NCI-H510A (cell line): ENCODE data around the gene PLK3.
"Not testable (repeated sequence)": the region's sequence is repeated elsewhere in the genome, so short reads cannot be mapped to it uniquely, and the experiment has no call there.

Experiments
- DNase-seq: peaks from one replicate; lab custom pipeline; 2025; lab: John Stamatoyannopoulos, UW

The PLK3 gene

DNA sequence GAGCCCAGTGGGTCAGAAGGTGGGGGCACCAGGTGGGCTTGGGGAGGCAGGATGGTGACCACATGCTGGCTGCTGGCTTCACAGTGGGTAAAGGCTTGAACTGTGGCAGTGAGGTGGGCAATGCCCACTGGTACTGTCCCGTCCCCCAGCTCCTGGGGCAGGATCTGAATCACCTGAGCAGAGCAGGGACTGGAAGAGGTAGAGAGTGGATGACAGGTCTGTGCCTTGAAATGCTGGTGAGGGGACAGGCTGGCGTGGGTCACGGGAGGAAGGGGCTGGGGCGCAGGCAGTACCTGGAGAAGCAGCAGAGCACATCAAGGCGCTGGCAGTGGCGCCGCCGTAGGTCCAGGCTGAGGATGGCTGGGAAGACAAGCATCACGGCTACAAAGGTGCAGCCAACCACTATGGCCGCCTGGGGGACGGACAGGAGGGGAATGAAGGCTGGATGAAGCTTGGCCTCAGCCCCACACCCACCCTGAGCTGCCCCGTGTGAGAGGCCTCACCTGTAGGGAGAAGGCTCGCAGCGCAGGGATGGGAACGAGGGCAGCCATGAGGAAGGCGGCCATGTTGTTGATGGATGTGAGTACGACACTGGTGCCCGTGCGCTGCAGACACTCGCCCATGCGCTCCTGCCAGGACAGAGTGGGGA is 27.9 kb downstream of the PLK3 start:
- no peak for DNase-seq

DNA sequence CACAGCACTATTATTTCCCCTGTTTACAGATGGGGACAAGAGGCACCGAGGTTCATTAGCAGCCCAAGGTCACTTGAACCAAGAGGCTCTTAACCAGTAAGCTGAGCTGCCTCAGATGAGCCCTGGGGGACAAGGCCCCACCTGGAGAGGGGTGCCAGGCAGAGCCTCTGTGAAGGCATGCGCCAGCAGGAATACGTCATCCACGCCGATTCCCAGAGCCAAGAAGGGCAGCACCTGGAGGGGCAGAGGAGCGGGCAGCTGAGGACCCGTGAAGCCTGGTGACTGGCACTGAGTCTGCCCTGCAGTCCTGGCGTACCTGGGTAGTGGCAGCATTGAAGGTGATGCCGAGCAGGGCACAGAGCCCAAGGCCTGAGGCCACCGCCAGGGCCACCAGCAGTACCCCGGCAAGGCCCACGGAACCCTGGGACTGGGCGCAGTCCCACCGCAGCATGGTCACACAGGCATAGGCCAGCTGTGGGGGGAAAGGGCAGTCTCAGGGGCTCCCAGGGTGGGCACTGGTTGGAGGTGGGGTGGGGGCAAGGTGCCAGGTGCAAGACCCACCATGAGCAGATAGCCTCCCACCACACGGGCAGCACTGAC is 28.8 kb downstream of the PLK3 start:
- no peak for DNase-seq

DNA sequence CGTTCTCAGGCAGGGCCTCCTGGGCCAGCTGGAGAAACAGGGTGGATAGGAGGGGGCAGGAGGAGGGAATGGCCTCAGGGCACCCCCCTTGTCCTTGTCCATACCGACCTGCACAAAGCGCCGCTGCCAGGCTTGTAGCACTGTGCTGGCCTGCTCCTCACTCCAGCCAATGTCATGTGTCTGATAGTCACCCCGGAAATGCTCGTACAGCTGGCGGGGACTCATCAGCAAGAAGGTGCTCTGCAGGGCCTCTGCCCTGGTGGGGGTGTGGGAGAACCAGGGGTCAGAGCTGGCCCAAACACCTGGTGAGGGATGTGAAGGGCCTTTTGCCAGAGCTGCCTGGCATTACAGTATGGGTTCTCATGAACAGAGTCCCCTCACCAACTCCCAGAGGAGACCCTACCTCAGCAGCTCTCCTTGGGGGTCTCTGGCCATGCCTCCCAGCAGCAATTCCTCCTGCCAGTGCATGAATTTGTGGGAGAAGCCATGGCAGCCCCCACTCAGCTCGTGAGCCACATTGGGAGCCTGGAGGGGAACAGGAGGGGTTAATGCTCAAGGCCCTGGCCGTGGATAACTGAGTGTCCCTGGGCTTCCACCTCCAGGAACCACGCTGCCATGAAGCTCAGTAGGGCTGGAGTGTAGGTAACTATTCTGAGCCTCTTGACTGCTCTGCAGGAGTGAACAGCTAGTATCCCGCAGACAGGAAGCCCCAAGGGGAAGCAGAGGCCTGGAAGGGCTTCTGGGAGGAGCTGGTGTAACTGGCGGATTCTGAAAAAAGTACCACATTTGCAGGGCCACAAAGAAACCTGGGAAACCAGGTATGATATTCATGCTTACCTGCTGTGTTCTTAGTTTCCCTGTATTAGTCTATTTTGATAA is 29.6 kb downstream of the PLK3 start:
- no peak for DNase-seq

DNA sequence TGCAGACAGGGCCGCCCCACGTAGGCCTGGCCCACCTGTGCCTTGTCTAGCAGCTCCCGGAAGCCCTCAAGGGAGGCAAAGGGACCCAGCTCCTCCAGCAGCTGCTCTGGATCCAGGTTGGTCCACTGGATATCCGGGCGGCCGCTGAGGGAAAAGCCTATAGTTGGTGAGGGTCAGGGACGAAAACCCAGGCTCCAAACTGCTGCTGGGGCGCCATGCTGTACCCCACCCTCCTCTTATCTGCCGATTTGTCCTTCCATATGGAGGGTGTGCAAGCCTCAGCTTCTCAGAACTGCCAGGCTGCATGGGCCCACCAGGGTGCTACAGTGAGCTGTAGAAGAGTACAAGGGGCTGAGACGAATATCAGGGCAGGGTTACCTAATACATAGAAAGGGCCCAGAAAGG is 30.7 kb downstream of the PLK3 start:
- DNase-seq, result no peak

DNA sequence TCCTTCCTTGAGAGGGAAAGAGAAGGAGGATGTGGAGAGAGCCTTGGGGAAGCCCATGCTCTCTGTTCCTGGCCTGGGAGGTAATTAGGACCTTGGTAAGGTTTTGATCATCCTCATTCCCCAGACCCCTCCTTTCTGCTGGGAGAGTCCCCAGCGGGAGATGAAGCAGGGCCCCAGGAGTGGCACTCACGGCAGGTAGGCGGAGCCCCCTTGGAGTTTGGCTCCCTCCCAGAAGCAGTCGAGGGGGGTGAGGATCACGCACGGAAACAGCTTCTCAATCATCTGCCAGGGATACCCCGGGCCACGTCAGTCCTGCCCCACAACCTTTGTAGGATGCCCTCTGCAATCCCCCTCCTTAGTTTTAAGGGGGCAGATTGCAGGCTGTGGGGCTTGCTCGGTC is 31.3 kb downstream of the PLK3 start:
- DNase-seq, result no peak

DNA sequence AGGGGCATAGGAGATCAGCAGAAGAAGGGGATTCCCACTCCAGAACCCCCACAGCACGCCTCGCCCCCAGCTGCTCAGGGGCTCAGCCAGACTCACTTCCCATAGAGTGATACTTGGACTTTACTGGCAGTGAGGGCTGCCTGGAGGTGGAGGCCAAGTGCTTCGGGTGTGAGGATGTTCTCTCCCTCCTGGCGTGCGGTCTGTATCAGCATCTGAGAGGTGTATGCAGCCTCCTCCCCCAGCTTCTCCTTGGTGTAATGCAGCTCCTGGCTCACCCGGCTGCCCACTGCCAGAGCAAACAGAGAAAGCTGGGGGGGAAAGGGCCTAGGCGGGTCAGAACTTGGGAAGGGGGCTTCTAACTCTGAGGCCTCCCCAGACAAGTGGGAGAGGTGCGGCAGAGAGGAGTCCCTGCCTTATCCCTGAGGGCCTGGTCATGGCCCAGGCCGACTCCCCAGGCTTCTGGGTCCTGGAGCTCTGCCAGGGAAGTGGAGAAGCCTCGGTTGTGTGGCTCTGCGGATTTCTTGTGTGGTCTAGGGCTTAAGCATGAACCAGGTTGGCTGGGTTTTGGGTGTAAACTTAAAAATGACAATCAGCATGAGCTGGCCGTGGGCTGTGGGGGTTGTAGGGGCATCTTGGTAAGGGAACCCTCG is 32.0 kb downstream of the PLK3 start:
- DNase-seq, result no peak

DNA sequence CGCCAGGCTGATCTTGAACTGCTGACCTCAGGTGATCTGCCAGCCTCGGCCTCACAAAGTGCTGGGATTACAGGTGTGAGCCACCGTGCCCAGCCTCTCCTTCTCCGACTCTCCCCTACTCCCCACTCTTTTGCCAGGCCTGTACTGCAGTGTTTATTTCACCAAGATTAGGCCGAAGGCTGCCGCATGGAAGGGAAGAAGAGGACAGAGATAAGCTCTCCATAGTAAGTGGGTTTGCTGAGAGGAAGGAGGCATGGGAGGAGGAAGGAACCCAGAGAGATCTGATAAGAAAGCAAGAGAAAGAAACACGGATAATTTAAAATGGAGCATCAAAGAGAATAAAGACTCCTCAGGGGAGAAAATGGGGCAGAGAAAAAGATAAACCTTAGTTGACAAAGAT is 34.2 kb downstream of the PLK3 start:
- no peak for DNase-seq

DNA sequence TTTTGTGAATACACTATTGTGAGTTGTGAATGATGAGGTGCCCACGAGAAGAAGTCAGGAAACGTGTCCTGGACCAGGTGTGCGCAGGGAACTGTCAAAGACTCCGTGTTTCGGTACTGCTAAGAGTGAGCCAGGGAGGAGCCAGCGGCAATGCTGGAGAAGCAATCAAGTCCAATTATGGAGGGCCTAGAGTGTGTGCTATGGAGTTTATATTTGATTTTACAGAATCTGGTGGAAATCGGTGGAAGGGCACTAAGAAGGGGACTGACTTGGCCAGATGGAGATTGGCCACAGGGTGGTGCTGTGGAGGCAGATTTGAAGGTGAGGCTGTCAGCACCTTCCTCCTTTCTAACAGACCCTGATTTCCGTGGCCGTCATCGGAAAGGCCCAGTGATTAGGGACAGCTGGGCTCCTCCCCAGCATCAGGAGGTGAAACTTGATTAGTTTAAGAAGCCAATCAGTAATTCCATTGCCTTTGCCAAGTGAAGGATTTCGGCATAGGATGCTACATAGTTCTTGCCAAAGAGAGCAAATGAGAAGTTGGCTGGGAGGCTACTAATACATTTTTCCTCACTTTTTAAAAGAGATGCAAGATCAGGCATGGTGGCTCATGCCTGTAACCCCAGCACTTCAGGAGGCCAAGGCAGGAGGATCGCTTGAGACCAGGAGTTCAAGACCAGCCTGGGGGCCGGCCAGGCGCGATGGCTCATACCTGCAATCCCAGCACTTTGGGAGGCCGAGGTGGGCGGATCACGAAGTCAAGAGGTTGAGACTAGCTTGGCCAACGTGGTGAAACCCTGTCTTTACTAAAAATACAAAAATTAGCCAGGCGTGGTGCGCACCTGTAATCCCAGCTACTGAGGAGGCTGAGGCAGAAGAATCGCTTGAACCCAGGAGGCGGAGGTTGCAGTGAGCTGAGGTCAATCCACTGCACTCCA is 35.8 kb downstream of the PLK3 start:
- peak; percentile 42 for DNase-seq

DNA sequence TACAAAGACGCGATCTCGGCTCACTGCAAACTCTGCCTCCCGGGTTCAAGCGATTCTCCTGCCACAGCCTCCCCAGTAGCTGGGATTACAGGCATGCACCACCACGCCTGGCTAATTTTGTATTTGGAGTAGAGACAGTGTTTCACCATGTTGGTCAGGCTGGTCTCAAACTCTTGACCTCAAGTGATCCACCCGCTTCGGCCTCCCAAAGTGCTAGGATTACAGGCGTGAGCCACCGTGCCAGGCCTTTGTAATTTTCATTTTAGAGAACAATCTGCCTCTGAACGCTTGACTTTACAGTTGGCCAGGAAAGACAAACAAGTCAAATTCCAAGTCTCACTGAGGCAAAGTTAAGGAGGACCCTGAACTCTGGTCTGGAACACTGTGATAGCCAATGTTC is 38.1 kb downstream of the PLK3 start:
- DNase-seq, result not testable (repeated sequence)

DNA sequence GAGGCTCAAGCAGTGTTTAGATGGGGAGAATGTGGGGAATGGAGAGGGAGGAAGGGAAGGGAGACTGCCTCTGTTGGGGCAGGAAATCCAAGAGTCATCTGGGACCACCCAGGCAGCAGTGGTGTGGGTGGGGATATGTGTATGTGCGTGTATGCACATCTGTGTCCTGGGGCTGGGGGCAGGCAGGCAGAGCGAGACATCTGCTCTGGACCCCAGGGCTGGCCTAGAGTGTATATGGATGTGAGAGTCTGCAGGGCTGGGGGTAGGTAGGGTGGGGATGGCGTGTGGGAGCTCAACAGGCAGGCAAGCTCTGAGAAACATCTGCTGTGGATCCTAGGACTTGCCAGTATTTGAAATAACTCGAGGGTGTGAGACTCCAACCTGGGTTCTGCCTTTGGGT is 39.4 kb downstream of the PLK3 start:
- DNase-seq, result no peak

DNA sequence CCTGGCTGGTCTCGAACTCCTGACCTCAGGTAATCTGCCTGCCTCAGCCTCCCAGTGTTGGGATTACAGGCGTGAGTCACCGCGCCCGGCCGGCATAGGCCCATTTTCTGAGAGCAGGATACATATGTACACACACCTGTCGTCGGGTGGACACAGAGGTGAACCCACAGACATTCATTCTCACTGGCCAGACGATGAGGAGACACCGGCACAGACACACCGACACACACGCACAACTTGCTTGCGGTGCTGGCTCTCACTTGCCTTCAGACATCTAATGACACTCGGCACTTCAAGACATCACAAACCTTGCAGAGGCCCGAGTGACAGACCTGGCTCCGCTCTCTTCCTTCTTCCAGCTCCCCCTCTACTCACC is 42.3 kb downstream of the PLK3 start:
- no peak for DNase-seq

DNA sequence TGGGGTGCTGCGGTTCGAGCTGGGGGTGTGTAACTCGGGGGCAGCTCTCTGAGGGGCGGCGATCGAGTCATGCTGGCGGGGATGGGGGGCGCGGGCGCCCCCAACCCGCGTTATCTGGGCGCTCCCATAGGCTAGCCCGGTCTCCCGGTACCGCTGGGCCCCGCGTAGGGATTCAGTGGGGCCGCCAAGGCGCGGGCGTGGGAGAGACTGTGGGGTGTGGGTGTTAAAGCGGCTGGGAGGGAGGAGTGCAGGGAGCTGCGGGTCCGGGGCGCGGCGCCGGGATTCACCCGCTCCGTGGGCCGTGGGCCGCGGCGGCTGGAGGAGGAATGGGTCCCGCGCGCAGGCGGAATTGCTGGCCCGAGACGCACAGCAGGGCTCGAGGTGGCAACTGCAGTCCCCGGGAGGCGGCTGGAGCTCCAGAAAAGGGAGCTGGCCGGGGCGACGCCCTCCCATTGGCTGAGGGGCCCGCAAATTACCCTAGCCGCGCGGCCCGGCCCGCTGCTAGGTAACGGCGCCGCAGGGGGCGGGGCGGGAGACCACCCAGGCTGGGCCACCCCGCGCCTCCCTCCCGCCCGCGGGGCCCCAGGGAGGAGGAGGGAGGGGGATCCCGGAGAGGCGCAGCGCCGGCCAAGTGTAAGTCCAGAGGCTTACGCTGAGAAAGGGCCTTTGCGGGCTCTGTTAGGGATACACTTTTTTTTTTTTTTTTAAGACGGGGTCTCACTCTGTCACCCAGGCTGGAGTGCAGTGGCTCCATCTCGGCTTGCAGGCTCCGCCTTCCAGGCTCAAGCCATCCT is 42.9 kb downstream of the PLK3 start, which contains the start of gene PTCH2:
Gene PTCH2, minus strand, starts transcription at position 392 of the 794 bp plus-strand sequence. Its CDS starts 321 bp downstream, at position 71.
- DNase-seq, result peak; percentile 60

DNA sequence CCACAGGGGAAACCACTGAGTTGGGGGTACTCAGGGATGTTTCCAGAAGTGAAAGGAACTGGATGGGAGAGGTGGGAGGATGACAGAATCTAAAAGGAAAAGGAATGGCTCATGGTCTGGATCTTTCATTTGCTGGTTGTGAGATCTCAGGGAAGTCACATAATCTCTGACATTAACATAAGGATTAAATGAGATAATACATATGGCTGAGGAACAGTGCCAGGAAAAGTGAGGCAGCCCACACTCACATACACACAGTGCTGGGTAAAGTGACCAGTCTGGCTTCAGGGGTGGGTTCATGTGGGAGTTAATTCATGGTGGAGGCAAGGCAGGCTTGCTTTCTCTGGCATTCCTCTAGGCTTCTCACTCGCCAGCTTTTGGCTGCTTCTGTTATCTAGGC is 46.8 kb downstream of the PLK3 start:
- no peak for DNase-seq

DNA sequence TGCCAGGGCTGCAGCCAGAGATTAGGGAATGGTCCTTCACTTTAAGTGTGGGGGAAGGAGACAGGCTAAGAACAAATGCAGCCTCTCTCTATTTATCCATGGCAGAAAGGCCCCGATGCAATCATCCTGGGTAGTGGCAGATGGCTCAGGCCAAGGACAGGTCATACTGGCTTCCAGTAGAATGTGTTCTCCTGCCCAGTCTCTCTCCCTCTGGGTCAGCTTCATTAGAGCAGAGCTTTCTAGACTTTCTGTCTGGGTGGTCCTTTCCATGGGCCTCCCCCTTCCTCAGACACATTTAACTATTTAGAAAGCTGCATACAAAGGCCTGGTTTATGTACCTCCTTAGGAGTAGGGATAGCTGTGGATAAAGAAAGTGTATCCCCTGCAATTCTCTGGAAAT is 47.7 kb downstream of the PLK3 start:
- DNase-seq, result no peak

DNA sequence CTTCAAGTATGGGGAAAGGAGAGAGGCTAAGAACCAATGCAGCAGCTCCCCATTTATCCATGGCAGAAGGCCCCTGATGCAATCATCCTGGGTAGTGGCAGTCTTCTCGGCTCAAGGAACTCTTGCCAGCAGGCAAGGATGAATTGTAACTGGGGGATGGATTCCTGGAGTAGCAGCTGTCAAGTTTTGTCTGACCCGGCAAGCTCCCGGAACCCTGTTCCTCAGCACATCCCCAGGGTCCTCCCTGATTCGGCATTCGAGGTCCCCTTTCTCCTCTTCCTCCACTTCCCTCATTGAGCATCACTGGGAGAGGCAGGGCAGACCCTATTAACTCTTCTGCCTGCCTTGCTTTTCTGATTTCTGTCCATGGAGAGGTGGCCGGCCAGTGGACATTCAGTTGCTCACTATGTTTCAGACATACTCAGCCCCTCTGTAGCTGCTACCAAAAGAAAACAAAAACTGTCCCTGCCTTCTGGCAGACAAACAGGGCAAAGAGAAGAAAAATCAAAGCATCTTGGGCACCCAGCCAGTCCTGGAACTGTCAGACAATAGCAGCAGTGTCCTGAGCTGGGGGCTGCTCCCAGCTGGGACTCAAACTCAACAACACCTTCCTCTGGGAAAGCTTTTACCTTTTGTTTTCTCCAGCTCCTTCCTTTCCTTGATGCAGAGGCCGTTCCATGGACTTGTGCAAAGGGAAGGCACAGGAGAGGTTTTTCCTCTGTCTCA is 48.4 kb downstream of the PLK3 start:
- no peak for DNase-seq

DNA sequence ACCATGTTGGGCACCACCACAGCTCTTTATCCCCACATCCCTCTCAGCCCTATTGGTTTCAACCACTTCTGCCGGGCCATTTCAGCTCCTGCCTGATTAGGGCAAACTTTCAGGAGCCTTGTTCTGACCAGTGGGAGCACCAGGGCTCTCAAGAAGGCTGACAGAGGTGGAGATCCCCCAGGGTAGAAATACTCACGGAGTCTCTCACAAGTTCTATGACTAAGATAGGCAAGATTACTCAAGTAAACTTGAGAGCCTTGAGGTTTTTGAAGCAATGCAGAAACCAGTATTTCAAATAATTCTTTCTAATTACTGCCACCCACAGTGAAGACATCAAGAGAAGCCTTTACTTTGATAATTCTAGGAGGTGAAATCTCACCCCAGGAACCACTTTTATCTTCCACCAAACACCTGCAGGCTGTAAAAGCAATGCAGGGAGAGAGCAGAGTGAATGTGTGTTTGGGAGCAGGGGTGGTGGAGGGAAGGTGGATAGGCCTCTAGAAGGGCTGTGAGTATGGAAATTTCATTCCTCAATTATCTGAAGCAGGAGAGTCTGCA is 49.5 kb downstream of the PLK3 start:
- DNase-seq, result no peak

DNA sequence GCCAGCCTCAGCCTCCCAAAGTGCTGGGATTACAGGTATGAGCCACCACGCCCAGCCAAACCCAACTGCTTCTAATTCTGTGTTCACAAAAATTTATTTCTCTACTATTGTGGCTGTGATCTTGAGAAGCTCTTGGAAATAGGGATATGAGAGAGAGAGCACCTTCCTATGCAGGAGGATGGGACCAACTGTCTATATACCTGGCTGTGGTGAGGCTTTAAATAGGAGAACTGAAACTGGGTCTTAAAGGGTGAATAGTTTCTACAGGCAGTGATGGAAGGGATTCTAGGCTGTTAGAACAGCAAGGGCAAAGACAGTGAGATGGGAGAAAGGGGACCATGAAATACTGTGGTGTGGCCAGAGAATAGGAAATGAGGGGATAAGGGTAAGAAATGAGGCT is 51.1 kb downstream of the PLK3 start:
- DNase-seq, result no peak

DNA sequence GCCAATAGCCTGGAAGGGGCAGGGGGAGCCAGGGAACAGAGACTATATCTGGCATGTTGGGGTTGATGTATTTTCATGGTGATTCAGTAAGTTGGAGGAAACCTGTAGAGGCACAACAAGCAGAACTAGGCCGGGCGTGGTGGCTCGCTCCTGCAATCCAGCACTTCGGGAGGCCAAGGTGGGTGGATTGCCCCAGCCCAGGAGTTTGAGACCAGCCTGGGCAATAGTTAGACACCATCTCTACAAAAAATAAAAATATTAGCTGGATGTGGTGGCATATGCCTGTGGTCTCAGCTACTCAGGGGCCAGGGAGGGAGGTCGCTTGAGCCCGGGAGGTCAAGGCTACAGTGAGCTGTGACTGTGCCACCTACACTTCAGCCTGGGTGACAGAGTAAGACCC is 53.0 kb downstream of the PLK3 start:
- no peak for DNase-seq

DNA sequence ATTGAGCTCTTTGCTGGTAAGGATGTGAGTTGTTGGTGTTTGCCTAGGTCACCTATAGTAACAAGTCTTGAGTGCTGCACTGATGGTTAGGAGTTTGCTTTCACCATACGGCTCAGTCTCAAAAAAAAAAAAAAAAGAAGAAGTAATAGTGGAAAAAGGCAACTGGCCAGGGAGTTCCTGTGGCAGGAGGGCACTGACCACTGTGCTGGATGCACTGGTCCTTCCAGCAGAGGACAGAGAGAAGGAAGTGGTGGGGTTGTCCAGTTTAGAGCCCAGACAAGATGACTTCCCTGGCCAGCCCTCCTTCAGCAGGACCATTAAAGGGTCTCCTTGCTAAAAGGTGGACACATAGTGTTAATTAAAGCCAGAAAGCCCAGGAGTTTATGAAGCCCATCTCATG is 54.8 kb downstream of the PLK3 start:
- no peak for DNase-seq
